GM19328 (cell line): ENCODE measurements around the gene MTFMT.
A peak's percentile ranks its signal among the peaks of the same experiment; 100 is the strongest.

Source experiments
- ATAC-seq: cut with Tn5 transposase; IDR thresholded peaks from one replicate; pipeline ENCODE4 v1.9.1; 2021; ENCODE audit warnings: mild to moderate bottlenecking, moderate library complexity; ENCODE audit not compliant: unreplicated experiment

Gene MTFMT

GRCh38 chr15:64989416-64990167 lies 39.8 kb downstream of the MTFMT start, which contains the start of gene SPG21:
Gene SPG21 (minus strand): TSS chr15:64989914. CDS start chr15:64983569, 6,345 bp downstream.
- peak; percentile 95 for ATAC-seq

- no peak for ATAC-seq
Observed at GRCh38 chr15:64987136-64987535, 42.3 kb downstream of the MTFMT start.

DNA sequence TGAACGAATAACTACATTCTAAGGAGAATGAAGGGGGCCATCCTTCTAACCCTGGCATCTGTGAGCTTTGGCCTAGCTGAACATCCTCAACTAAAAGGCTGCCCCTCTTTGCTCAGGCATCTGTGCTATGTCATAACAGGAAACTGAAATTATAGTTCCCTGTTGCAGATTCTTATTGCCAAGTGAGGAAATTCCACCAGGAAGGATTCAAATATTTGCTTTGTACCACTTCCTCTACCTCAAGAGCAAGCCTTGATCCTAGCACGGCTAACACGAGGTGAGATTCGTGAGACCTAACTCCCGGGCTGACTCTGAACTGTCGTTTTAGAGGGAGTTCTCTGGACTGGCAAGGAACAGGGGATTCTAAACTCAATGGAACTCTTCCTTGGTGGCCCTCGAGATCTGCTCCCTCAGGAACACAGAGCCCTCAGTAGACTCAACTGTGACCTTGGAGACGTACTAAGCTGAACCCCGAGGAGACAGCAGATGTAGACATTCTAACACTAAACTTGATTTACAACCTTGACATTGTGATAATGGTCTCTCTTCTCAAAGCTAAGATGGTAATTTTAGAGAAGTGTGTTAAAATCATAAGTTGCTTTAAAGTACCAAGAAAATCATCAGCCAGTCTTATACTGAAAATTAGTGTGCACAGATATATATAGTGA lies 43.9 kb downstream of the MTFMT start:
- ATAC-seq, result no peak

GRCh38 chr15:64982472-64982871 lies 47.0 kb downstream of the MTFMT start:
- ATAC-seq, result no peak

- ATAC-seq, result no peak
Observed at GRCh38 chr15:64981812-64982431, 47.5 kb downstream of the MTFMT start.

GRCh38 chr15:64979252-64979710 lies 50.2 kb downstream of the MTFMT start:
- no peak for ATAC-seq

DNA sequence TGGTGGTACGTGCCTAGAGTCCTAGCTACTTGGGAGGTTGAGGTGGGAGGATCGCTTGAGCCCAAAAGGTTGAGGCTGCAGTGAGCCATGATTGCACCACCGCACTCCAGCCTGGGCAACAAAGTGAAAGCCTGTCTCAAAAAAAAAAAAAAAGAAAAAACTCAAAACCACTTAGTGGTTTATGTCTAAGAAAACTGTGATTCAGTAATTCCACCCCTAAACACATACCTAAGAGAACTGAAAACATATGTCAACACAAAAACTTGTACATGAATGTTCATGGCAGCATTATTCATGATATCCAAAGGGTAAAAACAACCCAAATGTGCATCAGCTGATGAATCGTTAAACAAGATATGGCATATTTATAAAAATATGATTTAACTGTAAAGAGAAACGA lies 54.0 kb downstream of the MTFMT start:
- no peak for ATAC-seq

GRCh38 chr15:64970698-64971097 lies 58.7 kb downstream of the MTFMT start:
- no peak for ATAC-seq

DNA sequence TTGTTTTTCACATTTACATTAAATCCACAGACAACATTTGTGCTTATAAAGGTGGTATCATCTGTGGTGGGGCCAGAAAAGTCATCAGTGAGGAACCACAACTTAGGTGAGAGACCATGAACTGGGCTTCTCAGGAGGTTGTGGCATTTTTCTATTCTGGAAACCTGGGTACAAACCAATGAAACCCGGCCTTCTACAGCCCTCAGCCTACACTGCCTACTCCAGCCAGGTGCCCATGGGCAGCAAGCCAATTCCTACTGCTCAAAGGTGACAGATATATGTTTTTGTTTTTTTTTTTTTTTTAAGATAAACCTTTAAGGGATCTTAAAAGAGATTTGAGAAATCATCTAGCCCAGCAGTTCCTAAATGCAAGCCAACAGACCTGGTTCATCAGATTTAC lies 60.0 kb downstream of the MTFMT start:
- no peak for ATAC-seq

GRCh38 chr15:64961013-64961412 lies 68.4 kb downstream of the MTFMT start:
- no peak for ATAC-seq

DNA sequence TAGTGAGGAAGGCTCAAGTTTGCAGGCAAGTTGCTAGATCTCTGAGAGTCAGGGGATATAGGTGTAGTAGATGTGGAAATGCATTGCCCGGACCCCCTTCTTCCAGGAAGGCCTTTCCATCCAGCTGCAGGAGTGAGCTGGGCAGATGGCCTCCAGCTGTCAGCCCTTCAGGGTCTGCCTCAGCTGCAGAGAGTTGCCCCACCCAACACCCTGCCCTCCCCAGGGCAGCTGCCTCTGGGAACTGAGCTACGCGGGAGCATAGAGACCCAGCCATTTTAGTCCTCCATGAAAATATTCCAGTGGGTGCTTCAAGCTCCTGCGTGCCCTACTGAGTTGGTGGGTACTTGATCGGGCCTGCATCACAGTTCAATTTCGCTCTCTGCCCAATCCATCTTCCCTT lies 69.3 kb downstream of the MTFMT start:
- ATAC-seq, result no peak

GRCh38 chr15:64959128-64959527 lies 70.3 kb downstream of the MTFMT start:
- ATAC-seq, result no peak

- no peak for ATAC-seq
Observed at GRCh38 chr15:64954395-64954794, 75.0 kb downstream of the MTFMT start.

DNA sequence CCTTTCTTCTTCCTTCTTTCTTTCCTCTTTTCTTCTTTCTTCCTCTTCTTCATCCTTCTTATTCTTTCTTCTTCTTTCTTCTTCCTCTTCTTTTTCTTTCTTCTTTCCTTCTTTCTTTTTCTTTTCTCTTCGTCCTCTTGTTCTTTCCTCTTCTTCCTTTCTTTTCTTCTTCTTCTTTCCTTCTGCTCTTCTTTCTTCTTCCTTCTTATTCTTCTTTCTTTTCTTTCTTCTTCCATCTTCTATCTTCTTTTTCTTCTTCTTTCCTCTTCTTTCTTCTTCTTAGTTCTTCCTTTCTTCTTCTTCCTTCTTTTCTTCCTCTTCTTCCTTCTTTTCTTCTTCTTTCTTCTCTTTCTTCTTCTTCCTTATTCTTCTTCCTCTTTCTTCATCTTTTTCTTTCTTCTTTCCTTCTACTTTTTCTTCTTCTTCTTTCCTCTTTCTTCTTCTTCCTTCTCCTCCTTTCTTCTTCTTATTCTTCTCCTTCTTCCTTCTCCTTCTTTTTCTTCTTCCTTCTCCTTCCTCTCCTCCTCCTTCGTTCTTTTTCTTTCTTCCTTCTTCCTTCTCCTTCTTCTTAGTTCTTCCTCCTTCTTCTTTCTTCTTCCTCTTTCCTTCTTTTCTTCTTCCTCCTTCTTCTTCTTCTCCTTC lies 77.5 kb downstream of the MTFMT start:
- no peak for ATAC-seq
